ENCODE data around the gene UBE2G2.

Gene UBE2G2

DNA sequence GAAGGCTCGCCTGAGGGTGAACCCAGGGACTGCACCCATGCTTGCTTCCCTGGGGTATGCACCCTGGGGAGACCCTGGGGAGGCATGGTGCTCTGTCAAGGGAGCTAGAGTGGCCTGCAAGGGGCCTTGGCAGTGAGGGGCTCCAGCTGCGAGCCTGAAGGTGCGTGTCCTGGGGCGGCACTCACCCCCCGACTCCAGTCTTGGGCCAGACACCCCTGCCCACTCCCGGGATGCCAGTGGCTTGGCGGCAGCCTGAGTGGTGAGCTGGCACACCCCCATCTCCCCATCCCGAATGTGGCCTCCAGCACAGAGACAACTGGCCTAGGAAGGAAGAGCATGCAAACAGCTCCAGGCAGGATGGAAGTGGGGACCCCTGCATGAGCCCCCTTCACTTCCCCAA lies 13.6 kb upstream of the UBE2G2 start:
- DNase-seq (ENCODE audit: low read depth): no peak

GRCh38 chr21:44814498-44815023 lies 12.9 kb upstream of the UBE2G2 start:
- DNase-seq (ENCODE audit: low read depth): no peak

DNA sequence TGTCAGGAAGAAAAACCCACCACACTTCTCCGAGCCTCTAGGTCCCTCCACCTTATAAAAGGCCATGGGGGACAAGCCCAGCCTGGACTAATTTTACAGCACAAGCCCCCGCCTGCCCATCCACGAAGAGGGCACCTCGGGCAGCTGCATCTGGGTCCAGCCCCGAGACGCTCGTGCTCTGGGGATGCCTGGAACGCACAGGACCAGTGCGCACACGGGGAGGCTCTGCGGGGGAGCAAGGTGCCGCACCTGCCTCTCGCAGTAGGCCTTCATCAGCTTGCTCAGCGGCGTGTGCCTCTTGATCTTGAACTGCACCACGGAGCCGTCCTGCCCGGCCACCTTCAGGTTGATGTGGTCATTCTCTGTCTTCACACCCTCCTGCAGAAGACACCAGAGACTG lies 12.1 kb upstream of the UBE2G2 start:
- no peak for DNase-seq (ENCODE audit: low read depth)

DNA sequence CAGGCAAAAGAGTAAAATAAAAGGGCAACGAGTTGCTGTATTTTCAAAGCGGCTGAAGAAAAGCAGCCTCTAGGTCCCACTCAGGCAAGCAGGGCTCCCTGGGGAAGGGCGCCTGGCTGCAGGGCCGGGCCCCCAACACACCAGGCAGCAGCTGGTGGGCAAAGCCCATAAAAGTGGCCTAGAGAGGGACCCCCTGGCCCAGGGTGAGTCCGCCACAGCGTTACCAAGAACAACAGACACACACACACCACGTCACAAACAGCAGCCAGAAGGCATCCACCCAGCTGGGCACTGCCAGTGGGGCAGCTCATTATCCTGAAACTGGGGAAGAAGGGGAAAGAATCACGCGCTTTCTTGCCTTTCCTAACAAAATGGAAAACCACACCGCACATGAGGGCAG lies 11.5 kb upstream of the UBE2G2 start:
- no peak for DNase-seq (ENCODE audit: low read depth)

DNA sequence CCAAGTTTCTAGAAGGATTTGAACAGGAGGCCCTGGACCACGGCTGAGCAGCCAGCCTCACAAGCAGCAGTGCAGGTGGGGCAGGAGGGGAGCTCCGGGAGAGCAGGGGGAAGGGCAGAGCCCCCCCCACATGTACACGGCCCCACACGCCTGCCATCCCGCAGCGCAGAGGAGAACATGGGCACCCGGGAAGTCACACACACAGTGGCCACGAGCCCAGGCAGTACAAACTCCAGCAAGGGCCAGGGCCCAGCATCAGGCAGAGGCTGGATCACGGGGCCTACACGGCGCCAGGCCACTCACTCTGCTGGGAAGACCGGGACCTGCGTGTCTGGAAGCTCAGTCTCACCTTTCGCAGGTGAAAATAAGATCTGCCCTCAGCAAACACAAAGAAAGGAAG lies 11.0 kb upstream of the UBE2G2 start:
- DNase-seq (ENCODE audit: low read depth): no peak

DNA sequence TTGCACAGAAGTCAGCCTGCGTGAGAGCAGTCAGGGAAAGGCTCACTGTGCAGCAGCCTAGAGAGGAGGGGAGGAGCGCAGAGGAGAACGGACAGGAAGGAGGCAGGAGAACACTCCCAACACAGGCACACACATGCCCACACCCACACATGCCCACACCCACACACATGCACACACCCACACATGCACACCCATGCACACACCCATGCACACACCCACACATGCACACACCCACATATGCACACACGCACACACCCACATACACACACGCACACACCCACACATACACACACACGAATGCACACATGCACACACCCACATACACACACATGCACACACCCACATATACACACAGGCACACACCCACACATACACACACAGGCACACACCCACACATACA lies 9.2 kb upstream of the UBE2G2 start:
- no peak for DNase-seq (ENCODE audit: low read depth)

- DNase-seq (ENCODE audit: low read depth): no peak
Observed at GRCh38 chr21:44805859-44806258, 4.2 kb upstream of the UBE2G2 start.

- no peak for DNase-seq (ENCODE audit: low read depth)
Observed at GRCh38 chr21:44805226-44805625, 3.6 kb upstream of the UBE2G2 start.

DNA sequence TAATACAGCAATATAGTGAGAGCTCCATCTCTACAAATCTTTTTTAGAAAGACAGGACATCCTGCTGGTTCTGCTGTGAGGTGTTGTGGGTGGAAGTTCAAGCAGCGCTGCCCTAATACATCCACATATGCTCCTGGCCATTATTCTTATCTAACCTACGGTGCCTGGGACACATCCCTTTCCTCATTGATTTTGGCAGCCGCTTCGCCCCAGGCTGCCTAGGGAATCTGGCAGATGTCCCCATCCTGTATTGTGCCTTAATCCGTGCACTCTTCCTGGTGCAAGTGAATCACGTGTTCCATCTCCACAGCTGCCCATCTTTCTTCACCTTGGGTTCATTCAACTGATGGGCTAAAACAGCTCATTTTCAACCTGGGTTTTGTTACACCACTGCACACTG lies 3.1 kb upstream of the UBE2G2 start:
- no peak for DNase-seq (ENCODE audit: low read depth)

DNA sequence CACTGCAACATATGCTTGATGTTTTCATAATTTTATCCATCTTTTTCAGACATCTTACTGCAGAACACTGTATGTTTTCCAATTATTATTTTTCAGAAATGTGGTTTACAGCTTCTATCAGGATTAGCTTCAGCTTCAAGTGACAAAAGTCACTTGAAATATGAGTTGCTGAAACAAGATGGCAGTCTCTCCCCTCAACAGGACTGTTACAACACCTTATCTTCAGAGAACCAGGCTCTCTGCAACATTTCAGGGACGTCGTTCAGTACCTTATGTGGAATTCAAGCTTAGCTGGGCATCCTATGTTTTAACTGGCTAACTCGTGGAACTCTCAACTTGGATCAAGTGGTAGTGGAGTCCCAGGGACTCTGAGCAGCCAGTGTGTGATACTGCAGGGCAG lies 2.0 kb upstream of the UBE2G2 start:
- DNase-seq (ENCODE audit: low read depth): no peak

DNA sequence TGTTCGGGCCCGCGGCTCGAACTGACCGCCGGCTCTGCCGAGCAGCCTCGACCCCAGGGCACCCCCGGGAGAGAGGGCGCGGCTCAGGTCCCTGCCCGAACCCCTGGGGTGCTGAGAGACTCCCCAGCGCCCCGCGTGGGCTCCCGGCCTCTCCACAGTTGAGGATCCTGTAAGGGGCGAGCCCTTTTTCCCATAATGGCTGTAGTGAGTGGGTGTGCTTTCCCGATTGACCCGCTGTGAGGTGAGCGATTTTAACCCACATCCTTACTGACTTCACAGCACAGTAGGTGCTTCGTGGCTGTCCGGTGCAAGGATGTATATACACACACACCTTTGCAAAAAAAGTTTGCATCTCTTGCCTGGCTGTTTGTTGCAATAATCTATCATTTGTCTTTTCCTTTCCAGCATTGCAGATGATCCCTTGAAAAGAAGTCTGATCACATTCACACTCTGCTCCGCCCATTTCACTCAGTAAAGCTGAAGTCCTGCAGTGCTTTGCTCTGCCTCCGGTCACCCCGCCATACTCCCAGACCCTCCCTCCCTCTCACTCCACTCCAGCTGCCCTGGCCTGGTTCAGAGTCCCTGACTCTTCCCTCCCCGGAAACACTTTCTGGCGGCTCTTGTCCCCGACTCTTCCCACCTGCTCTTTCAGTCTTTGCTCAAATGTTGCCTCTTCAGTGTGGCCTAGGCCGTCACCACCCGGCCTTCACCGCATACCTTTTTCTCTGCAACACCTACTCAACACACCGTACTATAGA lies 955 bp upstream of the UBE2G2 start:
- DNase-seq (ENCODE audit: low read depth): no peak

GRCh38 chr21:44800971-44801467 lies 601 bp downstream of the UBE2G2 start:
- DNase-seq (ENCODE audit: low read depth): no peak

DNA sequence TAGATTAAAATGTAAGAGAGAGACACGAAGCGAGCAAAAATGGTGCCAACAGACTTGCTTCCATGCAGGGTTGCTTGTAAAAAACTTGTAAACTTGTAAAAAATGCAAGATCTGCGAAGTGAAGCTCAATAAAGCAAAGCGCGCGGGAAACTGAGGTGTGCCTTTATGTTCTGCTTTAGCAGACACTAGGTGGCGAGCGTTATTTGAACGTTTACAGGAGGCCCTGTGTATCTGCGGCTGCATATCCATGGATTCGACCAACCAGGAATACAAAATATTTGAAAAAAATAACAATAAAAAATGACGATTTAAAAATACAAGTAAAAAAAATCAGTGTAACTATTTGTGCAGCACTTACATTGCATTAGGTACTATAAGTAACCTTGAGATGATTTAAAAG lies 1.5 kb downstream of the UBE2G2 start:
- DNase-seq (ENCODE audit: low read depth): peak; percentile 48

DNA sequence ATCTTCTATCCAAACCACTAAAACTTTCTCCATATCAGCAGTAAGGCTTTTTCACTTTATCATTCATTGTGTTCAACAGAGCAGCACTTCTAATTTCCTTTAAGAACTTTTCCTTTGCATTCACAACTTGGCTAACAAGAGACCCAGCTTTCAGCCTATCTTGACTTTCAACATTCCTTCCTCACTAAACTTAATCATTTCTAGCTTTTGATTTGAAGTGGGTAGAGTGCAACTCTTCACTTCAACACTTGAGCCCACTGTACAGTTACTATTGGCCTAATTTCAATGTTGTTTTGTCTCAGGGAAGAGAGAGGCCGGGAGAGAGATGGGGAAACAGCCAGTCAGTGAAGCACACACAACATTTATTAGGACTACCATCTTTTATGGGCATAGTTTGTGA lies 2.0 kb downstream of the UBE2G2 start:
- DNase-seq (ENCODE audit: low read depth): no peak

DNA sequence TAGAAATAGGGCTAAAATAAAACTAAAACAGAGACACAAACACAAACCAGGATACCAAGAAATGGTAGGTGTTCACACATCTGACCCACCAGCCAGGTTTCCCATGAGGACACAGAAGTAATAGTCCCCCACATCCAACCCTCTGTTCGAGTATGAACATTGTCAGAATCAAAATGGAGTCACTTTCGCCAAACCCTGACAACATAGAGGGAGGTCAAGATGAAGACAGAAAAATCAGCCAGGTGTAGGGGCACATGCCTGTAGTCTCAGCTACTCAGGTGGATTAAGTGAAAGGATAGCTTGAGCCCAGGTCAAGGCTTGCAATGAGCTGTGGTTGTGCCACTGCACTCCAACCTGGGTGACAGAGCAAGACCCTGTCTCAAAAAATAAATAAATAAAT lies 3.8 kb downstream of the UBE2G2 start:
- no peak for DNase-seq (ENCODE audit: low read depth)

DNA sequence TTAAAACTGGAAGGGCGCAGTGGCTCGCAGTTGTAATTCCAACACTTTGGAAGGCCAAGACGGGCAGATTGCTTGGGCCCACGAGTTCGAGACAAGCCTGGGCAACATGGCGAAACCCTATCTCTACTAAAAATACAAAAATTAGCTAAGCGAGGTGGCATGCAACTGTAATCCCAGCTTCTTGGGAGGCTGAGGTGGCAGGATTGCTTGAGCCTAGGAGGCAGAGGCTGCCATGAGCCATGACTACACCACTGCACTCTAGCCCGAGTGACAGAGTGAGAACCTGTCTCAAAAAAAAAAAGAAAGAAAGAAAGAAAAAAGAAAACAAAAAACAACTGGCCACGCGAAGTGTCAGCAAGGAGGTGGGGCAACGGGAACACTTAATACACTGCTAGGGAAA lies 6.3 kb downstream of the UBE2G2 start:
- no peak for DNase-seq (ENCODE audit: low read depth)

DNA sequence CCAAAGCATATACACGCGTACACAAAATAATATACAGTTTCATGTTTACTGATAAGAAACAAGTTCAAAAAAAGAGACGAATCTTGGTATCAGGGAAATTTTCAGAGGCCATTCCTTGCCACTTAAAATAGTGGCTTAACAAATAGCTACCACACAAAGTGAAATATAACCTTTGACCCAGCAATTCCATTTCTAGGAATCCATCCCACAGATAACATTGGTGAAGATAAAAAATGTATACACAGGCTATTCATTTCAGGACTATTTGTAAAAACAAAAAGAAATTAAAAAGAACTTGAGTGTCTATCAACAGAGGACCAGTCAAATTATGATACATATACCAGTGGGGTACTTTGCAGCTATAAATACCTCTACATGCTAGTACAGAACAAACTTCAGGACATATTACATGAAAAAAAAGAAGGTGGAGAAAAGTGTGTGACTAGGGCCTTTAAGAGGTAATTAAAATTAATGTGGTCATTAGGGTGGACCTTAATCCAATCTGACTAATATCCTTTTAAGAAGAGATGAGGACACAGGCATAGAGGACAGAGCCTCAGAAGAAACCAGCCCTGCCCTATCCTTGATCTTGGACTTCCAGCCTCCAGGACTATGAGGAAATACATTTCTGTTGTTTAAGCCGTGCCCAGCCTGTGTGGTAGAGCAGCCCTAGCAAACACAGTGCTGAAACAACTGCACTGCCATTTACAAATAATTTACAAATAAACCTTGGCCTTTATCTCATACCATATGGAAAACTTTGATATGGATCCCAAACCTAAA lies 7.8 kb downstream of the UBE2G2 start:
- no peak for DNase-seq (ENCODE audit: low read depth)

- DNase-seq (ENCODE audit: low read depth): peak; percentile 32
Observed at GRCh38 chr21:44792702-44793591, 8.7 kb downstream of the UBE2G2 start.

- DNase-seq (ENCODE audit: low read depth): no peak
Observed at GRCh38 chr21:44791993-44792392, 9.6 kb downstream of the UBE2G2 start.

- no peak for DNase-seq (ENCODE audit: low read depth)
Observed at GRCh38 chr21:44791246-44791645, 10.4 kb downstream of the UBE2G2 start.

- no peak for DNase-seq (ENCODE audit: low read depth)
Observed at GRCh38 chr21:44790368-44790767, 11.3 kb downstream of the UBE2G2 start.

DNA sequence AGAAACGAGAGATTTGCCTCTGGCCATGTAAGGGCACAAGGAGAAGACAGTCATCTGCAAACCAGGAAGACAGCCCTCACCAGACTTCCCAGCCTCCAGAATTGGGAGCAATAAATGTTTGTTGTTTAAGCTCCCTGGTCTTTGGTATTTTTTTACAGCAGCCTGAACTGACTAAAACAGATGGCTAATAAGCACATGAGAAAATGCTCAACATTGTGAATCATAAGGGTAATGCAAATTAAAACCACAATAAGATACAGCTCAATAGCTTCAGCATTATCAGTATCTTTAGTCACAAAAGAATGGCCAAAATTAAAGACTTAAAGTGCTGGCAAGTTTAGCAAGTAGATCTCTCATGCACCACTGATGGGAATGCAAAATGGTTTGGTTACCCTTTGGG lies 11.7 kb downstream of the UBE2G2 start:
- DNase-seq (ENCODE audit: low read depth): no peak
